ENCODE data around the gene EDN2.

DNA sequence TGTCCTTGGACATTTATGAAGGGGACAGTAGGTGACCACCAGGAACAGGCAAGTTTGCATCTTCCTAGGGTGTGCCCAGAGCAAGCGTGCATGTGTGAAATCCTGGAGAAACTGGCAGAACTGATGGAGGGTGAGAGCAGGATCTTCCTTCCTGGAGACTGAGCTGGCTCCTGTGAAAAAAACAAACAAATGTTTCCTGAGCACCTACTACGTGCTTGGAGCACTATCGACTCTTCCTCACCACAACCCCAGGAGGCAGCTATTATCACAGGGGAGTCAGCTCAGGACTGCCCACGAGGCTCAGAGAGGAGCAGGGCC lies 1.5 kb upstream of the EDN2 start:
- TF ChIP-seq, protein P1, sequence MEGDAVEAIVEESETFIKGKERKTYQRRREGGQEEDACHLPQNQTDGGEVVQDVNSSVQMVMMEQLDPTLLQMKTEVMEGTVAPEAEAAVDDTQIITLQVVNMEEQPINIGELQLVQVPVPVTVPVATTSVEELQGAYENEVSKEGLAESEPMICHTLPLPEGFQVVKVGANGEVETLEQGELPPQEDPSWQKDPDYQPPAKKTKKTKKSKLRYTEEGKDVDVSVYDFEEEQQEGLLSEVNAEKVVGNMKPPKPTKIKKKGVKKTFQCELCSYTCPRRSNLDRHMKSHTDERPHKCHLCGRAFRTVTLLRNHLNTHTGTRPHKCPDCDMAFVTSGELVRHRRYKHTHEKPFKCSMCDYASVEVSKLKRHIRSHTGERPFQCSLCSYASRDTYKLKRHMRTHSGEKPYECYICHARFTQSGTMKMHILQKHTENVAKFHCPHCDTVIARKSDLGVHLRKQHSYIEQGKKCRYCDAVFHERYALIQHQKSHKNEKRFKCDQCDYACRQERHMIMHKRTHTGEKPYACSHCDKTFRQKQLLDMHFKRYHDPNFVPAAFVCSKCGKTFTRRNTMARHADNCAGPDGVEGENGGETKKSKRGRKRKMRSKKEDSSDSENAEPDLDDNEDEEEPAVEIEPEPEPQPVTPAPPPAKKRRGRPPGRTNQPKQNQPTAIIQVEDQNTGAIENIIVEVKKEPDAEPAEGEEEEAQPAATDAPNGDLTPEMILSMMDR (IDR thresholded peaks at IDR 0.05): no peak
- no peak for TF ChIP-seq POLR2A (IDR thresholded peaks at IDR 0.05)
